A549 (cell line): ENCODE data around the gene CACNG3. TPM values are rescaled to one million over a fixed set of nuclear protein-coding genes. Genes with fewer than 3 reads are reported as not detected.
A peak's percentile ranks its signal among the peaks of the same experiment; 100 is the strongest.

Experiments used
- ATAC-seq, 2 experiments: fragments of 200-7000 bp in 1 of 2; fragments of >200 bp in 1 of 2; cut with Nextera tagmentation in 1 of 2; cut with Tn5 transposase in 1 of 2; 3 replicates each; pipeline versions ENCODE4 v1.8.0 to v1.9.1; 2018 to 2020; ENCODE audit warnings: mild to moderate bottlenecking in 1 of 2, moderate library complexity in 1 of 2
- CTCF ChIA-PET: fragments of 300-600 bp; sonication (Branson Sonifier 250); formaldehyde crosslinking; extraction: SDS; loops from one replicate; lab custom pipeline; 2021; ENCODE audit warnings: antibody characterized with exemption, inconsistent platforms; lab: Yijun Ruan, JAX
- POLR2A ChIA-PET: fragments of 350-600 bp; formaldehyde crosslinking; extraction: SDS; loops from one replicate; lab custom pipeline; 2021; ENCODE audit warnings: antibody characterized with exemption, inconsistent platforms; lab: Yijun Ruan, JAX
- DNase-seq, 2 experiments: peaks; one replicate each; pipeline versions ENCODE4 v3.0.0 to v3.0.0-alpha.2; 2011 to 2016; ENCODE audit warnings: low read depth in 1 of 2, low spot score in 1 of 2
- FAIRE-seq: peaks from 2 replicates; lab custom pipeline; 2011; peaks lifted over from hg19 to GRCh38; lab: Jason Lieb, UNC
- H3K27ac ChIP-seq, 2 experiments: fragments of >200 bp; sonication (Bioruptor Twin); formaldehyde crosslinking; 3 replicates each; pipeline ENCODE4 v1.5.1; 2016 to 2017
- H3K4me1 ChIP-seq: fragments of >200 bp; sonication (Bioruptor Twin); formaldehyde crosslinking; 3 replicates; pipeline ENCODE4 v1.6.1; 2016
- H3K4me2 ChIP-seq: fragments of >200 bp; sonication (Bioruptor Twin); formaldehyde crosslinking; 3 replicates; pipeline ENCODE4 v1.6.1; 2016
- H3K4me3 ChIP-seq: fragments of >200 bp; sonication (Bioruptor Twin); formaldehyde crosslinking; 3 replicates; pipeline ENCODE4 v1.5.1; 2016
- H3K9me3 ChIP-seq: fragments of >200 bp; sonication (Bioruptor Twin); formaldehyde crosslinking; 3 replicates; pipeline ENCODE4 v1.6.1; 2016
- ATOH8 ChIP-seq: fragments of 250-450 bp; sonication (Bioruptor Pico); IDR thresholded peaks from 2 replicates; pipeline ENCODE4 v1.5.0; 2020; ENCODE audit warnings: low read depth, mild to moderate bottlenecking, moderate library complexity
- BHLHE40 ChIP-seq: IDR thresholded peaks from 2 replicates; pipeline ENCODE4 v1.6.1; 2012; ENCODE audit warnings: low read depth, low read length, inconsistent platforms
- CHD2 ChIP-seq: fragments of 150-350 bp; IDR thresholded peaks from 2 replicates; pipeline ENCODE4 v1.6.1; 2014; ENCODE audit warnings: low read length; ENCODE audit not compliant: partially characterized antibody
- CHD4 ChIP-seq: fragments of 200-600 bp; sonication (generic); IDR thresholded peaks from 2 replicates; pipeline ENCODE4 v1.6.1; 2016; ENCODE audit warnings: antibody characterized with exemption, mild to moderate bottlenecking, borderline replicate concordance
- CTCF ChIP-seq: fragments of >200 bp; sonication (Bioruptor Twin); formaldehyde crosslinking; IDR thresholded peaks from 3 replicates; pipeline ENCODE4 v1.5.1; 2016
- EHF ChIP-seq: fragments of 250-450 bp; sonication (Bioruptor Pico); IDR thresholded peaks from 2 replicates; pipeline ENCODE4 v1.5.0; 2020; ENCODE audit warnings: mild to moderate bottlenecking
- ELK1 ChIP-seq: fragments of 150-350 bp; IDR thresholded peaks from 2 replicates; pipeline ENCODE4 v1.6.1; 2014; ENCODE audit warnings: low read depth, mild to moderate bottlenecking, low read length
- ESRRA ChIP-seq: fragments of 150-350 bp; IDR thresholded peaks from 2 replicates; pipeline ENCODE4 v1.6.1; 2014; ENCODE audit warnings: mild to moderate bottlenecking, low read length, borderline replicate concordance
- FOSB ChIP-seq: fragments of 250-450 bp; sonication (Bioruptor Pico); IDR thresholded peaks from 2 replicates; pipeline ENCODE4 v1.5.0; 2020; ENCODE audit warnings: mild to moderate bottlenecking, moderate library complexity
- HES2 ChIP-seq: fragments of >200 bp; sonication (Bioruptor Twin); formaldehyde crosslinking; IDR thresholded peaks from 2 replicates; pipeline ENCODE4 v1.6.1; 2016
- HOXA7 ChIP-seq: fragments of 250-450 bp; sonication (Bioruptor Pico); IDR thresholded peaks from 2 replicates; pipeline ENCODE4 v1.5.0; 2020; ENCODE audit warnings: mild to moderate bottlenecking, moderate library complexity
- HOXB5 ChIP-seq: fragments of 250-450 bp; sonication (Bioruptor Pico); IDR thresholded peaks from 2 replicates; pipeline ENCODE4 v1.5.0; 2020; ENCODE audit warnings: mild to moderate bottlenecking, moderate library complexity
- JUNB ChIP-seq: fragments of >200 bp; sonication (Bioruptor Twin); formaldehyde crosslinking; IDR thresholded peaks from 2 replicates; pipeline ENCODE4 v1.6.1; 2016
- MAX ChIP-seq: IDR thresholded peaks from 2 replicates; pipeline ENCODE4 v1.6.1; 2012
- MAZ ChIP-seq: fragments of 150-350 bp; IDR thresholded peaks from 2 replicates; pipeline ENCODE4 v1.6.1; 2014; ENCODE audit warnings: antibody characterized with exemption, low read depth, low read length, borderline replicate concordance
- NPAS2 ChIP-seq: fragments of 250-450 bp; sonication (Bioruptor Pico); IDR thresholded peaks from 2 replicates; pipeline ENCODE4 v1.8.0; 2022; ENCODE audit warnings: mild to moderate bottlenecking, moderate library complexity, borderline replicate concordance
- PBX3 ChIP-seq: IDR thresholded peaks from 2 replicates; pipeline ENCODE4 v1.6.1; 2012
- POLR2A ChIP-seq: IDR thresholded peaks from 2 replicates; pipeline ENCODE4 v1.6.1; 2012; ENCODE audit warnings: mild to moderate bottlenecking, low read length
- POLR2AphosphoS2 ChIP-seq: conservative IDR thresholded peaks from 2 replicates; pipeline ENCODE4 v1.6.1; 2012; ENCODE audit warnings: low read length, improper control_type of control experiment, inconsistent platforms
- RARB ChIP-seq: fragments of 250-450 bp; sonication (Bioruptor Pico); IDR thresholded peaks from 2 replicates; pipeline ENCODE4 v1.8.0; 2021; ENCODE audit warnings: mild to moderate bottlenecking, moderate library complexity
- REST ChIP-seq: fragments of 200-600 bp; sonication (generic); IDR thresholded peaks from 2 replicates; pipeline ENCODE4 v1.6.1; 2016; ENCODE audit warnings: antibody characterized with exemption, mild to moderate bottlenecking, moderate library complexity
- SMC3 ChIP-seq: fragments of >200 bp; sonication (Bioruptor Twin); formaldehyde crosslinking; IDR thresholded peaks from 3 replicates; pipeline ENCODE4 v1.6.1; 2018; ENCODE audit warnings: inconsistent platforms
- SREBF2 ChIP-seq: fragments of 450-650 bp; IDR thresholded peaks from 2 replicates; pipeline ENCODE4 v1.6.1; 2014; ENCODE audit warnings: mild to moderate bottlenecking, moderate library complexity
- TP53 ChIP-seq: fragments of 250-450 bp; sonication (Bioruptor Pico); IDR thresholded peaks from 2 replicates; pipeline ENCODE4 v1.5.0; 2021; ENCODE audit warnings: mild to moderate bottlenecking, moderate library complexity
- WGBS: methylation state at CpG from one replicate; pipeline ENCODE4 v1.1.6; 2017; ENCODE audit errors: missing lambda C conversion rate; 5-methylcytosine and 5-hydroxymethylcytosine counted together
- polyA minus RNA-seq: library from RNA; depleted of rRNA, polyadenylated mRNA; stranded (reverse); fragments of >200 nt; gene quantifications from 2 replicates; pipeline ENCODE4 v1.2.3, GENCODE V29; 2011; rRNA and poly(A)+ RNA removed
- polyA plus RNA-seq, 4 experiments: library from polyadenylated mRNA; depleted of rRNA in 3 of 4; stranded (reverse); fragments of >200 nt; fragmentation: RNase III in 1 of 4; extraction: RNeasy Plus Mini Kit Qiagen cat#74134 plus additional on column Dnase treatment in 1 of 4; gene quantifications; 2 replicates in 3 of 4; 3 replicates in 1 of 4; pipeline ENCODE4 v1.2.3, GENCODE V29; 2011 to 2017

CACNG3 gene
- not detected in 2 replicates for polyA plus RNA-seq (2011; rRNA removed)
- polyA plus RNA-seq (2012; cell fraction: cytosol; rRNA removed): not detected in 2 replicates
- not detected in 2 replicates for polyA plus RNA-seq (2012; cell fraction: nucleus; rRNA removed)
- not detected in 3 replicates for polyA plus RNA-seq (2017; fragmentation: RNase III; extraction: RNeasy Plus Mini Kit Qiagen cat#74134 plus additional on column Dnase treatment)
- polyA minus RNA-seq: not detected in 2 replicates

GRCh38 chr16:24255456-24256371 lies at the start of gene CACNG3:
TSS of gene CACNG3 (plus strand) at chr16:24256335. CDS start at chr16:24256755, 420 bp downstream.
- Histone ChIP-seq H3K4me3 (no peak within 1 kb of the TSS), H3K4me1 (no peaks in the 10 kb centered on the region), H3K27ac (no peak within 1 kb of the TSS), H3K9me3 (no peaks in the 10 kb centered on the region), H3K4me2 (no peak within 1 kb of the TSS)
- 28% methylated on average over 40 of the region's 54 CpGs for WGBS
- POLR2A ChIA-PET: no interaction called here
- TF ChIP-seq NPAS2 (CRISPR knock-in tag): no peak
- peak; percentile 80 for TF ChIP-seq REST
- TF ChIP-seq CHD2: no peak
- FAIRE-seq (no peak), DNase-seq (peak; percentile 10), ATAC-seq (0 out of 6 replicates have a peak, but pooled peaks of 1 of the 2 experiments have one; percentile 45)
- CTCF ChIA-PET: interaction anchor here (0.9 to 8.9 kb wide), 4 partner anchors 14 to 211 kb away, joined by 3 to 67 read pairs (median 4); no protein-coding TSS in a partner anchor

GRCh38 chr16:24206926-24207325 lies 49.2 kb upstream of the CACNG3 start:
- Histone ChIP-seq H3K4me2 (no peak overlapping the region), H3K27ac (no peak overlapping the region), H3K4me1 (no peaks in the 10 kb centered on the region), H3K9me3 (no peaks in the 10 kb centered on the region), H3K4me3 (no peak overlapping the region)
- DNase-seq: no peak
- ChIA-PET CTCF (no interaction called here), POLR2A (no interaction called here)
- ATAC-seq: no peak
- WGBS: 0% methylated on average over 3 of the region's 3 CpGs
- TF ChIP-seq BHLHE40: no peak
- no peak for TF ChIP-seq TP53 (CRISPR knock-in tag)
- no peak for TF ChIP-seq SREBF2
- no peak for TF ChIP-seq HOXB5
- no peak for TF ChIP-seq HOXA7
- TF ChIP-seq EHF: no peak
- no peak for TF ChIP-seq ESRRA
- TF ChIP-seq CHD4: no peak
- TF ChIP-seq SMC3: no peak
- no peak for TF ChIP-seq POLR2AphosphoS2
- TF ChIP-seq HES2: no peak
- no peak for TF ChIP-seq JUNB
- FAIRE-seq: no peak

- POLR2A ChIA-PET: no interaction called here
- H3K9me3 ChIP-seq: no peaks in the 10 kb centered on the region
- no peak overlapping the region for H3K27ac ChIP-seq
- CTCF ChIA-PET: interaction anchor here (1.2 kb wide), 1 partner anchor 16 kb away, joined by 6 read pairs; no protein-coding TSS in a partner anchor
- ATAC-seq: no peak
- FAIRE-seq: no peak
- WGBS: 25% methylated on average over 5 of the region's 5 CpGs
- DNase-seq: no peak
- no peak overlapping the region for H3K4me2 ChIP-seq
- no peaks in the 10 kb centered on the region for H3K4me1 ChIP-seq
- H3K4me3 ChIP-seq: no peak overlapping the region
- TF ChIP-seq ELK1 (no peak), MAX (no peak), RARB (CRISPR knock-in tag) (no peak), FOSB (CRISPR knock-in tag) (no peak), MAZ (no peak), POLR2A (no peak), ATOH8 (CRISPR knock-in tag) (no peak), PBX3 (no peak), CTCF (no peak), NPAS2 (CRISPR knock-in tag) (no peak)
These were observed 47.4 kb upstream of the CACNG3 start for GRCh38 chr16:24208710-24209109.
